Lower leg skin (tissue), 4 donors: Measurements from ENCODE around the gene CCDC167. TPM values are rescaled to one million over a fixed set of nuclear protein-coding genes. Genes with fewer than 3 reads are reported as not detected.

Source experiments
- total RNA-seq, 4 donors: library from RNA; depleted of rRNA; stranded (reverse); fragments of >200 nt; gene quantifications; one replicate each; pipeline ENCODE4 v1.1.0, GENCODE V29; 2016

Gene CCDC167
- total RNA-seq, 4 donors from 2014 or later: 11.8 to 21.8 (median 14.5) TPM

Other genes with a start within 250 kb of the CCDC167 start
- 10 to 100 TPM; 14.8 to 19.6 (median 17.6) TPM for gene TBC1D22B, start 242.1 kb downstream of the CCDC167 start, total RNA-seq
- gene TMEM217, start 241.7 kb downstream of the CCDC167 start, total RNA-seq: 1 to 10 TPM in 2 of 4 donors, under 1 TPM in 2; 0.46 to 2.3 (median 1.0) TPM
- 10 to 100 TPM in 3 of 4 donors, 1 to 10 TPM in 1; 7.1 to 16.2 (median 12.9) TPM for gene RNF8, start 145.9 kb downstream of the CCDC167 start, total RNA-seq
- 10 to 100 TPM; 24.5 to 34.1 (median 28.1) TPM for gene CMTR1, start 66.7 kb downstream of the CCDC167 start, total RNA-seq
- gene MDGA1, start 198.0 kb upstream of the CCDC167 start, total RNA-seq: 10 to 100 TPM in 2 of 4 donors, 1 to 10 TPM in 2; 2.9 to 62.8 (median 8.1) TPM